Fibroblast of villous mesenchyme (primary cell): ENCODE results near the gene CBARP. TPM values are rescaled to one million over a fixed set of nuclear protein-coding genes. Genes with fewer than 3 reads are reported as not detected.

Experiments
- DNase-seq: peaks from one replicate; pipeline ENCODE4 v3.0.0-alpha.2; 2010; ENCODE audit warnings: low read depth
- H3K4me3 ChIP-seq: 2 replicates; pipeline ENCODE4 v1.5.1; 2011; ENCODE audit warnings: low read depth, mild to moderate bottlenecking, low read length
- total RNA-seq: library from RNA; depleted of rRNA; stranded (reverse); fragments of >200 nt; gene quantifications from 2 replicates; pipeline ENCODE4 v1.2.3, GENCODE V29; 2012
- TF ChIP-seq, protein P1 (sequence below): IDR thresholded peaks from 2 replicates; pipeline ENCODE4 v1.5.1; 2012; ENCODE audit warnings: low read depth, mild to moderate bottlenecking, low read length; ENCODE audit not compliant: insufficient read depth

The CBARP gene
- total RNA-seq, 1 donor = 6.0 TPM

DNA sequence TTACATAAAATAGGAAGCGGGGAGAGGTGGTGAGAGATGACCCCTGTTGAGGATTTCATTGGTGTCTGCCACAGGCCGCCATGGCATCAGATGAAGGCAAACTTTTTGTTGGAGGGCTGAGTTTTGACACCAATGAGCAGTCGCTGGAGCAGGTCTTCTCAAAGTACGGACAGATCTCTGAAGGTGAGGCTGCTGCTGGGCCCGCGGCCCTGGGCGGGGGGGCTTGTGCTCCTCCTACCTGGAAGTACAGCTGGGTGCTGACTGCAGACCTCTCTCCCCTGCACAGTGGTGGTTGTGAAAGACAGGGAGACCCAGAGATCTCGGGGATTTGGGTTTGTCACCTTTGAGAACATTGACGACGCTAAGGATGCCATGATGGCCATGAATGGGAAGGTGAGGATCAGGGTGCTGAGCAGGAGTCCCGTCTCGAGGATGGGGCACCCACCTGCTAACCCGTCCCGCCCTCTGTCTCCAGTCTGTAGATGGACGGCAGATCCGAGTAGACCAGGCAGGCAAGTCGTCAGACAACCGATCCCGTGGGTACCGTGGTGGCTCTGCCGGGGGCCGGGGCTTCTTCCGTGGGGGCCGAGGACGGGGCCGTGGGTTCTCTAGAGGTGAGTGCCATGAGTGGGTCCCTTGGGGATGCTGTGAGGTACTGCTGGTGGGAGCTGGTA, 33.2 kb upstream of the CBARP start:
- peak overlapping the region; percentile 82 for H3K4me3 ChIP-seq
- no peak for DNase-seq
- TF ChIP-seq, protein P1, sequence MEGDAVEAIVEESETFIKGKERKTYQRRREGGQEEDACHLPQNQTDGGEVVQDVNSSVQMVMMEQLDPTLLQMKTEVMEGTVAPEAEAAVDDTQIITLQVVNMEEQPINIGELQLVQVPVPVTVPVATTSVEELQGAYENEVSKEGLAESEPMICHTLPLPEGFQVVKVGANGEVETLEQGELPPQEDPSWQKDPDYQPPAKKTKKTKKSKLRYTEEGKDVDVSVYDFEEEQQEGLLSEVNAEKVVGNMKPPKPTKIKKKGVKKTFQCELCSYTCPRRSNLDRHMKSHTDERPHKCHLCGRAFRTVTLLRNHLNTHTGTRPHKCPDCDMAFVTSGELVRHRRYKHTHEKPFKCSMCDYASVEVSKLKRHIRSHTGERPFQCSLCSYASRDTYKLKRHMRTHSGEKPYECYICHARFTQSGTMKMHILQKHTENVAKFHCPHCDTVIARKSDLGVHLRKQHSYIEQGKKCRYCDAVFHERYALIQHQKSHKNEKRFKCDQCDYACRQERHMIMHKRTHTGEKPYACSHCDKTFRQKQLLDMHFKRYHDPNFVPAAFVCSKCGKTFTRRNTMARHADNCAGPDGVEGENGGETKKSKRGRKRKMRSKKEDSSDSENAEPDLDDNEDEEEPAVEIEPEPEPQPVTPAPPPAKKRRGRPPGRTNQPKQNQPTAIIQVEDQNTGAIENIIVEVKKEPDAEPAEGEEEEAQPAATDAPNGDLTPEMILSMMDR = no peak

DNA sequence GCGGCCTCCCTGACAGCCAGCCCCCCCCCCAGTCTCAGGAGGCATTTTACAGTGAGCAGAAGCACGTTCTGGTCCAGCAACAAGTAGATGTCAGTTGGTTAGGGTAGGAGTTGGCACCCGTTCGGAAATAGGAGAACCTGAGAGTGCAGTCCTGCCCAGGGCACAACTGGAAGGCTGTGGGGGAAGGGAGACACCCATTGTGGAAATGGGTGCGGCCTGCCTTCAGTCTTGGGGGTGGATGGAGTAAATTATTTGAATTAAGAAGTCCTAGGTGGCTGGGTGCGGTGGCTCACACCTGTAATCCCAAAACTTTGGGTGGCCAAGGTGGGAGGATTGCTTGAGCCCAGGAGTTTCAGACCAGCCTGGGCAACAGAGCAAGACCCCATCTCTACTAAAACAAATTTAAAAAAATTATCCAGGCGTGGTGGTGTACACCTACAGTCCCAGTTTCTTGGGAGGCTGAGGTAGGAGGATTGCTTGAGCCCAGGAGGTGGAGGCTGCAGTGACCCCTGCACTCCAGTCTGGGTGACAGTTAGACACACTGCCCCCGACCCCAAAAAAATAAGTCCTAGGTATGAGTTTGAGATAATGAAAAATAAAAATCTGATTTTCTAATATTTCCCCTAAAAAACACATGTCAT, 32.5 kb upstream of the CBARP start:
- TF ChIP-seq, protein P1 = no peak
- H3K4me3 ChIP-seq = peak overlapping the region; percentile 82
- DNase-seq = no peak

DNA sequence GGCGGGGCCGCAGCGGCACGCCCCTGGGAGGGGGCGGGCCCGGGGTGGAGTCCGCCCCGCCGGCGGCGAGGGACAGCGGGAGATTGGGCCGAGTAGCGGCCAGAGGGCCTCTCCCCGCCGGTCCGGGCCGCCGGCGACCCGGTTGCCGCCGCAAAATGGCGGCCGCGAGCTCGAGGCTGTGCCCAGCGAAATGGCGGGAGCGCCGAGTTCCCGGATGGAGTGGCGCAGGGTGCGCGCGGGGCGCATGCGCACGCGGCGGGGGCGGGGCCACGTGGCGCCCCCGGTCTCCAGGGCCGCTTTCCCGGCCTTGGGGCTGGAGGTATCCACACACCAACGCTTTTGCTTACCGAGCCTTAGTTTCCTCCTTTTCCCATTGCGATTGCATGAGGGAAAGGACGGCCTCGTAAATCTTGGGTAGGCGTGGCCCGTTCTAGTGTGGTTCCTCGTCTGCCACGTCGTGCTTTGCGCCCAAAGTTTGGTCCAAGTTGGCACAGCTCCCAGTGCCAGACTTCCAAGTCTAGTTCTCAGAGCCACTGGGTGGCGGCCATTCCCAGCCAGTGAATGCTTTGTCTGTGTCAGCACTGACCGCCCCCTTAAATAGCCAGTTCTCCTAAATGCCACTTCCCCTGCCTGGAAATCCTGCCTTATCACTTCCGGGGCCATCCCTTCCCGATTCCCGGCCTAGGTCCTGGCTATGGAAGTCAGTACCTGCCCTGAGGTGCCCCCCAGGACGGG, 31.8 kb upstream of the CBARP start:
- TF ChIP-seq, protein P1 = no peak
- peak; percentile 84 for DNase-seq
- H3K4me3 ChIP-seq = peak overlapping the region; percentile 82

DNA sequence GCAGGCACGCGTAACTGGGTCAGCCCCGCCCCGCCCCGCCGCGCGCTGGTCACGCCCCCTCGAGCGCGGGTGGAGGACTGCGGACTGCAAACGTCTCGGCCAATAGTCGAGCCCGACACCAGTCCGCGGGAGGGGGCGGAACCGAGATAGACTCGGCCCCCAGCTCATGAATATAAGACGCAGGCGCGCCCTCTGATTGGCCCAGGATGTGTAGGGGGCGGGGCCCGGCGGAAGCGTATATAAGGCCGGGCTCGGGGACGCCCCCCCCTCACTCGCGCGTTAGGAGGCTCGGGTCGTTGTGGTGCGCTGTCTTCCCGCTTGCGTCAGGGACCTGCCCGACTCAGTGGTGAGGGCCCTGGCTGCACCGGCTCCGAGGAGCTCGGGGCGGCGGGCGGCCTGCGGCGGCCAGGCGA, 31.3 kb upstream of the CBARP start, which contains the start of gene CIRBP:
Gene CIRBP (plus strand): TSS at position 268 of the 413 bp plus-strand sequence. CDS start 1,602 bp downstream, outside the sequence.
- H3K4me3 ChIP-seq = peak within 1 kb of the TSS; percentile 82
- TF ChIP-seq, protein P1 = no peak
- DNase-seq = peak; percentile 100

DNA sequence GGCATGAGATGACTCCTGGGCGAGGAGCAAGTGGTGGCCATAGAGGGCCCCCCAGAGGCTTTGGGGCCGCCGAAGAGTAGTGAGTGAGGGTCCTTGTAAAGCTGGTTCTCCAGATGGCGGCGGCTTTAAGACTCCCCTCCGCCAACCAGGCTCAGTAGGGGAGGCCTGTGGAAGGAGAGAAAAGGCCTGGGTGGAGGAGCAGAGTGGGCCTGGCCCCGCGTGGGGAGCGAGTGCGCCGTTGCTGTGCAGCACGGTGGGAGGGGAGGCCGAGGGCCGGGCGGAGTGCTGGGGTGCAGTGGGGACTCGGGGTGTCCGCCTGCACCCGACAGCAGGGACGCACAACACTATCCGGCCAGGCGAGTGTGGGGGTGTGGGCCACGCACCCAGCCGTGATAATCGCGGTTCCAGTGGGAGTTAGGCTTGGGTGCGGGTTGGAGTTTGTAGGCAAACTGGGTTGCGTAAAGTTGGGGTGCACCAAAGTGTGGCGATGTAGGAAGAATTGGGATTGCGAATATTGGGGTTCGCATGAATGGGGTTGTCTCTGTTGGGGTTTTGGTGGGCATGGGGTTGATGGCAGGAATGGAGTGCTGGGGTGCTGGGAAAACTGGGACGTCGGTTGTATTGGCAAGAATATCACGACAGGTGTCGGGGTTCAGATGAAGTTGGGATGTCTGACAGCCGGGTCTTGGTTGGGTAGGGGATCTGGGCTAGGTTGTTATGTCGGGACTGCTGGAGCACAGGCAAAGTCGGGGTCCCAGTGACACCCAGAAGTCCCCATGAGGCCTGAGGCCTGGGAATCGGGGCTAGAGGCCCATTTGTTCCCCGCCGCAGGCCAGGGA, 30.6 kb upstream of the CBARP start:
- H3K4me3 ChIP-seq = no peak overlapping the region
- DNase-seq = no peak
- TF ChIP-seq, protein P1 = no peak
